Thyroid gland (tissue), 4 donors: ENCODE results near the gene GRWD1.

ENCODE experiments used
- POLR2A ChIP-seq, 2 donors: fragments of 450-650 bp; IDR thresholded peaks; one replicate each; pipeline ENCODE4 v1.6.1; 2017; ENCODE audit warnings: antibody characterized with exemption in 2 of 2, mild to moderate bottlenecking in 2 of 2, moderate library complexity in 1 of 2
- TF ChIP-seq, protein P1 (sequence below), 6 experiments: fragments of 200-600 bp in 3 of 6; fragments of 450-650 bp in 3 of 6; sonication (generic) in 3 of 6; IDR thresholded peaks; one replicate each; pipeline ENCODE4 v1.5.1; 2016 to 2019; ENCODE audit warnings: antibody characterized with exemption in 6 of 6, mild to moderate bottlenecking in 2 of 6, inconsistent platforms in 1 of 6, moderate library complexity in 1 of 6

GRCh38 chr19:48450863-48451262, 5.1 kb downstream of the GRWD1 start:
- TF ChIP-seq, protein P1, sequence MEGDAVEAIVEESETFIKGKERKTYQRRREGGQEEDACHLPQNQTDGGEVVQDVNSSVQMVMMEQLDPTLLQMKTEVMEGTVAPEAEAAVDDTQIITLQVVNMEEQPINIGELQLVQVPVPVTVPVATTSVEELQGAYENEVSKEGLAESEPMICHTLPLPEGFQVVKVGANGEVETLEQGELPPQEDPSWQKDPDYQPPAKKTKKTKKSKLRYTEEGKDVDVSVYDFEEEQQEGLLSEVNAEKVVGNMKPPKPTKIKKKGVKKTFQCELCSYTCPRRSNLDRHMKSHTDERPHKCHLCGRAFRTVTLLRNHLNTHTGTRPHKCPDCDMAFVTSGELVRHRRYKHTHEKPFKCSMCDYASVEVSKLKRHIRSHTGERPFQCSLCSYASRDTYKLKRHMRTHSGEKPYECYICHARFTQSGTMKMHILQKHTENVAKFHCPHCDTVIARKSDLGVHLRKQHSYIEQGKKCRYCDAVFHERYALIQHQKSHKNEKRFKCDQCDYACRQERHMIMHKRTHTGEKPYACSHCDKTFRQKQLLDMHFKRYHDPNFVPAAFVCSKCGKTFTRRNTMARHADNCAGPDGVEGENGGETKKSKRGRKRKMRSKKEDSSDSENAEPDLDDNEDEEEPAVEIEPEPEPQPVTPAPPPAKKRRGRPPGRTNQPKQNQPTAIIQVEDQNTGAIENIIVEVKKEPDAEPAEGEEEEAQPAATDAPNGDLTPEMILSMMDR (IDR thresholded peaks at IDR 0.05): no peak
- no peak for TF ChIP-seq POLR2A (IDR thresholded peaks at IDR 0.05)
